ENCODE measurements around the gene ANKS1B.

ANKS1B gene

DNA sequence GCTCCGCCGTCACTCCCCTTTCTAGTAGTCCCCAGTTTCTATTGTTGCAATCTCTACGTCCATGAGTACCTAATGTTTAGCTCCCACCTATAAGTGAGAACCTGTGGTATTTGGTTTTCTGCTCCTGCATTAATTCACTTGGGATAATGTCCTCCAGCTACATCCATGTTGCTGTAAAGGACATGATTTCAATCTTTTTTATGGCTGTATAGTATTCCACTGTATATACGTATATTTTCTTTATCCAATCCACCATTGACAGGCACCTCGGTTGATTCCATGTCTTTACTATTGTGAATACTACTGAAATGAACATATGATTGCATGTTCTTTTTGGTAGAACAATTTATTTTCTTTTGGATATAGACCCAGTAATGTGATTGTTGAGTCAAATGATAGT is 114.7 kb downstream of the ANKS1B start:
- DNase-seq (ENCODE audit: low spot score): no peak
- in situ Hi-C loops (cut with MboI; ENCODE audit: low pct_unique_long_range_greater_than_20kb, low sequenced_read_pairs, unreplicated experiment): no loop called here
- TF ChIP-seq, protein P1, sequence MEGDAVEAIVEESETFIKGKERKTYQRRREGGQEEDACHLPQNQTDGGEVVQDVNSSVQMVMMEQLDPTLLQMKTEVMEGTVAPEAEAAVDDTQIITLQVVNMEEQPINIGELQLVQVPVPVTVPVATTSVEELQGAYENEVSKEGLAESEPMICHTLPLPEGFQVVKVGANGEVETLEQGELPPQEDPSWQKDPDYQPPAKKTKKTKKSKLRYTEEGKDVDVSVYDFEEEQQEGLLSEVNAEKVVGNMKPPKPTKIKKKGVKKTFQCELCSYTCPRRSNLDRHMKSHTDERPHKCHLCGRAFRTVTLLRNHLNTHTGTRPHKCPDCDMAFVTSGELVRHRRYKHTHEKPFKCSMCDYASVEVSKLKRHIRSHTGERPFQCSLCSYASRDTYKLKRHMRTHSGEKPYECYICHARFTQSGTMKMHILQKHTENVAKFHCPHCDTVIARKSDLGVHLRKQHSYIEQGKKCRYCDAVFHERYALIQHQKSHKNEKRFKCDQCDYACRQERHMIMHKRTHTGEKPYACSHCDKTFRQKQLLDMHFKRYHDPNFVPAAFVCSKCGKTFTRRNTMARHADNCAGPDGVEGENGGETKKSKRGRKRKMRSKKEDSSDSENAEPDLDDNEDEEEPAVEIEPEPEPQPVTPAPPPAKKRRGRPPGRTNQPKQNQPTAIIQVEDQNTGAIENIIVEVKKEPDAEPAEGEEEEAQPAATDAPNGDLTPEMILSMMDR (IDR thresholded peaks at IDR 0.05; ENCODE audit: extremely low read depth, insufficient read depth, missing control alignments): no peak

DNA sequence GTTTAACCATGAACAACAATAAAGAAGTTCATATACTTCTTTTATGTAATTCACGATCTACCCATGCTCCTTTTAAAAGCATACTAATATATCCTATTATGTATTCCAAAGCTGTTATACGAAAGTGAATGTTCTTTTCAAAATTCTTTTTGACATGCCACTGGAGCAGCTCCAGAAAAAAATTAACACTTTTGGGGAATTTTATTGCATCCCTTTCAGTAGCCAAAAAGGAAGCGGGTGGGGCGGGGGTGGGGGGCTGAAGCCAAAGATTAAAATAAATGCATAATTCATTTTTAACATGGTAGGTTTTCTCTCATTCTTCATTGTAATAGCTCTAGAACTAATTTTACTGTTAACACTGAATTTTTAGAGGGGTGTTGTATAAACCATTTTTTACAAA is 123.0 kb downstream of the ANKS1B start:
- TF ChIP-seq, protein P1 (IDR thresholded peaks at IDR 0.05; ENCODE audit: extremely low read depth, insufficient read depth, missing control alignments): no peak
- in situ Hi-C loops (cut with MboI; ENCODE audit: low pct_unique_long_range_greater_than_20kb, low sequenced_read_pairs, unreplicated experiment): no loop called here

DNA sequence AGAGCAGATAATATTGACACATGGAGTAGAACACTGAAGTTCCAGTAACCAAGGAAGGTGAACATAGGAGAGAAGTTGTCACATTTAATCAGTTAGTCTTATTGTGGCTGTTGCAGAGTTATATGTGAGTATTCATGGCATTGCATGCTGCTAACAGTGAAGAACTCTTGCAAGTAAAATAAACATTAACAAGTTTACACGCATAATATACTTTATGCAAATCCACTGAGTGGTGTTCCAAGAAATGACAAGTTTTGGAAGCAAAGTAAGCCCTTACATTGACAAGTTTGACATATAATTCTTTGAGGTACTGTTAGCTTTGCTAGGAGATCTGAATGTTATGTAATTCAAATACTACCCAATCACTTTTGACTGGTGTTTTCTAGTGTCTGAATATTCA is 125.6 kb downstream of the ANKS1B start:
- in situ Hi-C loops (cut with MboI; ENCODE audit: low pct_unique_long_range_greater_than_20kb, low sequenced_read_pairs, unreplicated experiment): no loop called here
- DNase-seq (ENCODE audit: low spot score): no peak

More for the DNA sequence above, 123.0 kb downstream of the ANKS1B start:
- DNase-seq (ENCODE audit: low spot score): no peak

DNA sequence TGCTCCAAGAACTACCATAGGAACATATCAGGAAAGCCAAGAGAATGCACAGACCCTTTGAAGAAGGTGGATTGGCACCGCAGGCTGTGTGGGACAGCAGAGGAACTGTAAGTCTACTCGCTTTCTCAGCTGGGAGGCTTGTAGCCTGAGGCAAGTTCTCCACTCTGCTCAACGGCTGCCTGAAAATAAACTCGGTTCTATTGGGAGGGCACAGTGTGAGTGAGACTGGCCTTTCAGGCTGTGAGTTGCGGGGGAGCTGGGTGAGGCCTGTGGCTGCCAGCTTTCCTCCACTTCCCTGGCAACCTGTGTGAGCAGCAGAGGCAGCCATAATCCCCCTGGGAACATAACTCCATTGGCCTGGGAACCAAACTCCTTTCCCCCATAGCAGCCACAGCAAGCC is 132.1 kb downstream of the ANKS1B start:
- no peak for DNase-seq (ENCODE audit: low spot score)
- TF ChIP-seq, protein P1 (IDR thresholded peaks at IDR 0.05; ENCODE audit: extremely low read depth, insufficient read depth, missing control alignments): no peak
- in situ Hi-C loops (cut with MboI; ENCODE audit: low pct_unique_long_range_greater_than_20kb, low sequenced_read_pairs, unreplicated experiment): no loop called here

More for the DNA sequence above, 125.6 kb downstream of the ANKS1B start:
- TF ChIP-seq, protein P1 (IDR thresholded peaks at IDR 0.05; ENCODE audit: extremely low read depth, insufficient read depth, missing control alignments): no peak

DNA sequence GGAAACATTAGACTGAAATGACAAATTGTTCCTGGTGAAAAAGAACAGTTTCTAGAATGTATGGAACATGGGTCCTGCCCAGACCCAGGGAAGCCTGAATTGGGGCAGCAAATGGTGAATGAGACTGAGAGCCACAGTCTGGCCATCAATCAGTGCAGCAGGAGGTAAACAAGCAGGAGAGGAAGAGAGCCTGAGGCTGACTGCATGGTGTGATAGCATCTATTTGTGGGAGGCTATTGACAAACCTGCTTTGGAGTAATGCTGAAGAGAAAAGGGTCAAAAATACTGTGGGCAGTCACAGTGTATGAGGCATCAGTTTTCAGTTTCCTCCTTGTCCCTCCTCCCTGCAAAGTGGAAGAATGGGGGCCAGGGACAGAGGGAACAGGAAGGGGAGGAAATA is 136.8 kb downstream of the ANKS1B start:
- TF ChIP-seq, protein P1 (IDR thresholded peaks at IDR 0.05; ENCODE audit: extremely low read depth, insufficient read depth, missing control alignments): no peak
- no peak for DNase-seq (ENCODE audit: low spot score)
- in situ Hi-C loops (cut with MboI; ENCODE audit: low pct_unique_long_range_greater_than_20kb, low sequenced_read_pairs, unreplicated experiment): no loop called here

DNA sequence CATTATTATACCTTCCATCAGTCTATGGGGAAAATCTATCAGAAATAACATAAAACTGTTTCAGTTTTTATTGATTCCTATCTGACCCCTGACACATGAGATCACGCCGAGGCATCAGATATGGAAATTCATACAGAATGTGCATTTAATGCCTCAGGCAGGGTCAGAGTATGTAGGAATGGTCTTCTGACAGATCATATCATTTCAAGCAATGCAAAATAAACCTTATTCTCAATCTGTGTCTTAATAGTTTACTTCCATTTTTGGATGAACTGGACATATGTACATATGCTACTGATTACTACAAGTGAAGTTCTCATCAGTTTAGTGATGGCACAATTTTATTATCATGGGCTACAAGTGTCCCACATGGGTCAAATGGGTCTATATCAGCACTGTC is 150.0 kb downstream of the ANKS1B start:
- TF ChIP-seq, protein P1 (IDR thresholded peaks at IDR 0.05; ENCODE audit: extremely low read depth, insufficient read depth, missing control alignments): no peak
- in situ Hi-C loops (cut with MboI; ENCODE audit: low pct_unique_long_range_greater_than_20kb, low sequenced_read_pairs, unreplicated experiment): no loop called here
- no peak for DNase-seq (ENCODE audit: low spot score)

DNA sequence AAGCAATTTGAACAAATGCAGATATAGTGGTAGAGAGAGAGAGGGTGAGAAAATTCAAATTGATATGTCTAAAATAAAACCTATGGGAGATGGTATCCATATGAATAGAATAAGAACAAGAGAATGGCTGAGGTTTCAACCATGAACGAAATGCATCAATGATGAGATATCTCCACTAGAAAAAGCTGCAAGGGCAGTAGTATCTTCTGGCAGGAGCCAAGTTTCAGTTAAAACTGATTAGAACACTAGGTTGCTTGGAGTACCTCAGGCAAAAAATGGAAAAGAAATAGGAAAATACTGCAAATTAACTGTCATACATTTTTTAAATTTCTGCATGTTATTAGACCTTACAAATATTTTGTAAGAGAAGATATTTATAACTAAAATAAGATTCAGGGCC is 151.3 kb downstream of the ANKS1B start:
- in situ Hi-C loops (cut with MboI; ENCODE audit: low pct_unique_long_range_greater_than_20kb, low sequenced_read_pairs, unreplicated experiment): no loop called here
- no peak for DNase-seq (ENCODE audit: low spot score)
- TF ChIP-seq, protein P1 (IDR thresholded peaks at IDR 0.05; ENCODE audit: extremely low read depth, insufficient read depth, missing control alignments): no peak

All from GM13977 (cell line).